Stimulated activated CD8-positive, alpha-beta memory T cell treated with anti-CD3 and anti-CD28 coated beads, Interleukin-2, amount 100 ng/mL, for 1 hour (primary cell): Measurements from ENCODE around the gene AGER.
A peak's percentile ranks its signal among the peaks of the same experiment; 100 is the strongest.
"Not testable (repeated sequence)": the region's sequence is repeated elsewhere in the genome, so short reads cannot be mapped to it uniquely, and the experiment has no call there.

Experiments used
- DNase-seq, 2 donors: peaks; one replicate each; pipeline ENCODE4 v3.0.0-alpha.2; 2020; ENCODE audit warnings: low read depth in 2 of 2

Gene AGER

GRCh38 chr6:32186151-32186840 lies 2.2 kb upstream of the AGER start:
- DNase-seq = not testable (repeated sequence)

- DNase-seq = peak in 1 of 2 donors; percentile 37
Measured at GRCh38 chr6:32185681-32186131, 1.7 kb upstream of the AGER start.

- no peak for DNase-seq
Measured at GRCh38 chr6:32183483-32184083, 470 bp downstream of the AGER start.

GRCh38 chr6:32183030-32183429 lies 1.0 kb downstream of the AGER start:
- no peak for DNase-seq

- no peak for DNase-seq
Measured at GRCh38 chr6:32182555-32182981, 1.5 kb downstream of the AGER start.

- DNase-seq = no peak
Measured at GRCh38 chr6:32181915-32182529, 2.0 kb downstream of the AGER start.

GRCh38 chr6:32181148-32181702 lies 2.8 kb downstream of the AGER start:
- DNase-seq = no peak

GRCh38 chr6:32179766-32180405 lies 4.2 kb downstream of the AGER start:
- no peak for DNase-seq

- no peak for DNase-seq
Measured at GRCh38 chr6:32178547-32179440, 5.3 kb downstream of the AGER start.

- DNase-seq = peak; percentile 80 to 86
Measured at GRCh38 chr6:32177788-32178546, 6.1 kb downstream of the AGER start, which contains the start of gene RNF5. Gene RNF5 (plus strand): TSS chr6:32178405. CDS start chr6:32178512, 107 bp downstream.

- no peak for DNase-seq
Measured at GRCh38 chr6:32177183-32177787, 6.8 kb downstream of the AGER start.

GRCh38 chr6:32176476-32177182 lies 7.4 kb downstream of the AGER start:
- no peak for DNase-seq

GRCh38 chr6:32175711-32176475 lies 8.2 kb downstream of the AGER start, which contains the start of gene AGPAT1:
Gene AGPAT1 (minus strand): TSS chr6:32176084. CDS start chr6:32171496, 4,588 bp downstream.
- peak; percentile 92 for DNase-seq

- no peak for DNase-seq
Measured at GRCh38 chr6:32175322-32175710, 8.7 kb downstream of the AGER start.

- DNase-seq = no peak
Measured at GRCh38 chr6:32174416-32174815, 9.6 kb downstream of the AGER start.

- DNase-seq = no peak
Measured at GRCh38 chr6:32173051-32173727, 10.9 kb downstream of the AGER start.

GRCh38 chr6:32171234-32171633 lies 12.8 kb downstream of the AGER start:
- no peak for DNase-seq

- no peak for DNase-seq
Measured at GRCh38 chr6:32170294-32170693, 13.8 kb downstream of the AGER start.
